ENCODE data around the gene NRTN.

NRTN gene

GRCh38 chr19:5790559-5791520 lies 14.0 kb upstream of the NRTN start, which contains the start of gene DUS3L:
Gene DUS3L, minus strand, starts transcription at chr19:5791163. Its CDS starts 22 bp downstream, at chr19:5791141.
- peak; percentile 77 for DNase-seq

DNA sequence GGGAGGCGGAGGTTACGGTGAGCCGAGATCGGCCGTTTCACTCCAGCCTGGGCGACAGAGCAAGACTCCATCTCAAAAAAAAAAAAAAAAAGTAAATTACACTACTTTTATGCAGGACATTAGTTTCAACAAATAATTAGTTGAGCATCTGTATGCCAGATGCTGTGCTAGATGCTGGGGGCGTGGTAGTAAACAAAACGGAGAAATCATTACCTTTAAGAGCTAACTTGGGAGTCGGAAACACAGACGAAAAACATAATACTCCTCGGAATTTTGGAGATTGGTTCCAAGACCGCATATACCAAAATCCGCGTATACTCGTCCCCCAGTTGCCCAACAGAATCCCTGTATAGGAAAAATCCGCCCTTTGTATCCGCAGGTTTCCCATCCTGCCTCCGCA lies 12.6 kb upstream of the NRTN start:
- DNase-seq, result no peak

DNA sequence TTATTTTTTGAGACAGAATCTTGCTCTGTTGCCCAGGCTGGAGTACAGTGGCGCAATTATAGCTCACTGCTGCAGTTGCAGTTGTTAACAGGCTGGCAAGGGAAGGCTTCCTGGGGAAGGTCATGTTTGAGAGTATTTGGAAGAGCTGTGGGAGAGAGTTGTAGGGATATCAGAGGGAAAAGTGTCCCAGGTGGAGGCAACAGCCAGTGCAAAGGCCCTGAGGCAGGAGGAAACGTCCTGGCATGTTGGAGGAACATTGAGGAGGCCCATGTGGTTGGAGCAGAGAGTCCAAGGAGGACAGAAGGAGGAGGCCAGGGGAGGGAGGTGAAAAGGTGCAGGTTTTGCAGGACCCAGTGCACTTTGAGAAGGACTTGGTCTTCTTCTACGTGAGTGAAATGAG lies 11.7 kb upstream of the NRTN start:
- DNase-seq, result no peak

DNA sequence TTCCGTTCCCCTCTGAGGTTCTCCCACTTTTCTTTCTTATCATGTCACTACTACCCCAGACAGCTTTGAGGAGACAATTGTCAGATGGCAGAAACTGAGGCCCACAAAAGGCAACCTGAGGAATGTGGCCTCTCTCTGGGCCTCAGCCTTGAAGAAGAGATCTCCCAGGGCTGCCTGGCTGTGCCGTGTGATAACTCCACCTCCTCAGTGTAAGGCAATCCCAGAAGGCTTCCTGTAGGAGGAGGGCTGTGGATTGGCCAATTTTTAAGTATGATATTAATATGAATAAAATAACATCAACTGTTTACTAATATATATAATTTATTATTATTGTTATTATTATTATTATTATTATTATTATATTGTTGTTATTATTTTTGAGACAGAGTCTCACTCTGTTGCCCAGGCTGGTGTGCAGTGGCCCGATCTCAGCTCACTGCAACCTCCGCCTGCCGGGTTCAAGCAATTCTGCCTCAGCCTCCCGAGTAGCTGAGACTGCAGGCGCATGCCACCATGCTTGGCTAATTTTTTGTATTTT lies 9.4 kb upstream of the NRTN start:
- DNase-seq, result no peak

GRCh38 chr19:5798244-5798643 lies 6.6 kb upstream of the NRTN start:
- DNase-seq, result no peak

DNA sequence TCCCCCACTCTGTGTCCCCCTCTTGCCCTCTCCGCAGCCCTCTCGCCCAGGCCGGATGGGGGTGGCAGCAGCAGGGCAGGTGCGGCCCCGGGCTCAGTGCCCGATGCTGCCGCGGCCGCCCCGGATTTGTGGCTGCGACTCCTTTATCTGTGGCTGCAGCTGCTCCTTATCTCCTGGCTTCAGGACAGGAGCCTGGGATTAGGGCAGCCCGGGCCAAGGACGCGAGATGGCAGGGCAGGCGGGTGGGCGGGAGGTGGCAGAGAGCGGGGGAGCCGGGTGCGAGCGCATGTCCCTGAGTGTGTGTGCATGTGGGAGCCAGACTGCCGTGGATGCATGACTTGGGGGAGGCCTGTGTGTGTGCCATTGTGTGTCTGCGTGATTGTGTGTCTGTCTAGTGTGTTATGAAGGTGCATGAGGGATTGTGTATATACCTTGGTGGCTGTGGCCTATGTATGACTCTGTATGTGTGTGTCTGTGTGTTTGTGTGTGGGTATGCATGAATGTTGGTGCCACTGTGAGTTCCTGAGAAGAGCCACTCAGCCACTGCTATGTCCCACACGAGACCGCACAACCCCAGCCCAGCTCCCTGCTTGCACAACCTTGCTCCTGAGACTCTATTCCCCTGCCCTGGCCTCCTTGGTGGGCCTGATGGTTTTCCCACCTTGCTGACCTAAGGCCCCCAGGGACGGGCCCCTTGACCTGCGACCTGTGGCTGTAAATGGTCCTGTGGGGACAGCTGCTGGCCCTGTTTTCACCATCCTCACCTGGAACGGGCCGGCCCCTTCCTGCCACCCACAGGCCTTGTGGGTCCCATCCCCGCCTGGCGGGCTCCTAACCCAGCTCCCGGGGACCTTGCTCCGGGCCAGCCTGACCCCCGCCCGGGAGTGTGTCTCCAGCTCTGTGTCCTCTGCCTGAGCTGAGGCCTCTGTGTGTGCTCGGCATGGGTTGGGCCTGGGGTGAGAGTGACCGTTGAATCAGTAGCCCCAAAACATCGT lies 5.3 kb upstream of the NRTN start:
- no peak for DNase-seq

GRCh38 chr19:5800361-5801270 lies 4.3 kb upstream of the NRTN start:
- DNase-seq, result no peak

DNA sequence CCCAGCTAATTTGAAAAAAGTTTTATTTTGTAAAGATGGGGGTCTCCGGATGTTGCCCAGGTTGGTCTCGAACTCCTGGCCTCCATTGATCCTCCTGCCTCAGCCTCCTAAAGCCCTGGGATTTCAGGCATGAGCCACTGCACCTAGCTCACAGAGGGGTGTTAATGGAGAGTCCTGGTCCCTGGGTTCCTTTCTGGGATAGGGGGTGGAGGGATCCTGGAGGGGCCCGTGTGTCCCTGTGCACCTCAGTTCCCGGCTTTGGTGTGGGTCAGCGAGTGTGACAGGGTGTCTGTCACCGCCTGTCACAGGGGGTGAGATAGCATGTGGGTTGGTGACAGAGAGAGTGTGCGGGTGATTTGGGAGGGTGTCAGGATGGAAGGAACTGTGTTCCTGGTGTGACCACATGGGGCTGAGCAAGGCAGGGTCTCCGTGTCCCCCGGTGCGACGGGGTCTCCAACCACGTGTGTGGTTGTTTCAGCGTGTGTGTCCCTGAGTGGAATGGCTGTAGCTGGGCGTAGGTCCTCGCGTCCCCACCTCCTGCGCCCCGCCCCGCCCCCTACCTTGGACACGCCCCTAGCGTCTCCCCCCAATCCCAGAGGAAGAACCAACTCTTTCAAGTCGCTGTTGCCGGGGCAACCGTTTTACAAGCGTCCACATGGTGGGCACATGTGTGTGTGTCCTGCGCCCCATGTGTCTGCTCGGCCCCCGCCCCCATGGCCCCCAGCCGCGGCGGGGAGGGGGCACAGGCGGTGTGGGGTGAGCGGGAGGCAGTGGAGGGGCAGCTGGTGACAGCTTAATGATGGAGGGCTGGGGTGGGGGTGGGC lies 2.9 kb upstream of the NRTN start:
- DNase-seq, result no peak

- no peak for DNase-seq
These were observed 1.5 kb upstream of the NRTN start for GRCh38 chr19:5803441-5803751.

DNA sequence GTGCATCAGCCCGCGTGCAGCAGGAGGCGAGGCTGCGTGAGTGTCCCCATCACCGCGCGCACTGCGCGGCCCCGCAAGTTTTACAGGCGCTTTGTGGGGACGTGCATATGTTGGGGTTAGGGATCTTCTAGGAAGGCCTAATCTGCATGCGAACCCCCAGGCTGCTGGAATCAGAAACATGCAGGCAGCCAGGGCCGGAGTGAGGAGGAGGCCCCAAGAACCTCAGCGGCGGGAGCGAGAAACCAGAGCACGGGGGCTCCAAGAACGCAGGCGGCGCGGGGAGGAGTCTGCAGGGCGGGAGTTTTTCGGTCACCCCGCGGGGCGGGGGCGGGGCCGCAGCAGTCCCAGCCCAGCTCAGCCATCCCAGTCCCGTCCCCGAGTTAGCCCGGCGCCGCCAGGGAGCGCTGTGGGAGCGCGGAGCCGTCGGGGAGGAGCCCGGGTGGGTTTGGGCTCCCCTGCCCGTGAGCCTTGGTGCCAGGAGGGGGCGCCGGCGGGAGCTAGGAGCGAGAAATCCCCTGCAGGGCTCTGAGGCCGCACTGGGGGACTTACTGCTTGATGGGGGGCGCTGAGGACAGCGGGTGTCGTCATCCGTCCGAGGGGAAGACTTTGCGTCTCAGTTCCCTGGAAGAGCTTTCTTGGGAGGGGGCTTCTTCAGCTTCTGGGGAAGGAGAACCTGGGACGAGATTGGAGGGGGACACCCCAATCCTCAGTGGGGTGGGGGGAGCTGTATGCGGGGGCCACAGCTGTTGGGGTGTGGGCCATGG lies 933 bp upstream of the NRTN start:
- peak; percentile 67 for DNase-seq

DNA sequence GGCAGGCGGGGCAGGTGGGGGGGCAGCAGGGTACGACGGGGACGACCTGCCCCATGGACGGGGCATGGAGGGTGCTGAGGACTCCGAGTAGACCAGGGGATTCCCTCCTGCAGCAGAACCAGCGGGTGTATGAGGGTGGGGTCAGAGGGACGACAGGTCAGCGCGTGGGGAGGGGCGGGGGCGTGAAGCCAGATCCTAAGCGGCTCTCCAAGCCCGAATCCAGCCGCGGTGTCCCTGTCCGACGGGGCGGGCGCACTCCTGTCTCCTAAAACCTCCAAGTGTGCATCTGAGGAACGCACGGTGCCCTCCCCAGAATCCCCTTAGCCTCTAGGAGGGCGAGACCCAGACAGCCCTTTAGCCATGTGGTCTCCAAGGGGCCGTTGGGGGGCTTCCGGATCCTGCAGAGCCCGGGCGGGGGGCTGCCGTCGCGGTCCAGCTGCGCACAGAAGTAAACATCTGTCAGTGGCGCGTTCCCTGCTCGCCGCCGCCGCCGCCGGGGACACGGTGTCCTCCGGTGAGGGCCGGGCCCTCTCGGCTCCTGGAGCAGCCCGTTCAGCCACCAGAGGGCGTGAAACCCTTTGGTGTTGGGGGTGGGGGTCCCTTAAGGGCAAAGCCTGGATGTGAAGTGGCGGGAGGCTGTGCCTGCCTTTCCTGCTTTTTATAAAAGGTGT lies 730 bp downstream of the NRTN start:
- peak; percentile 28 for DNase-seq

GRCh38 chr19:5806133-5806489 lies 1.2 kb downstream of the NRTN start:
- DNase-seq, result no peak

- no peak for DNase-seq
These were observed 2.0 kb downstream of the NRTN start for GRCh38 chr19:5806905-5807304.

DNA sequence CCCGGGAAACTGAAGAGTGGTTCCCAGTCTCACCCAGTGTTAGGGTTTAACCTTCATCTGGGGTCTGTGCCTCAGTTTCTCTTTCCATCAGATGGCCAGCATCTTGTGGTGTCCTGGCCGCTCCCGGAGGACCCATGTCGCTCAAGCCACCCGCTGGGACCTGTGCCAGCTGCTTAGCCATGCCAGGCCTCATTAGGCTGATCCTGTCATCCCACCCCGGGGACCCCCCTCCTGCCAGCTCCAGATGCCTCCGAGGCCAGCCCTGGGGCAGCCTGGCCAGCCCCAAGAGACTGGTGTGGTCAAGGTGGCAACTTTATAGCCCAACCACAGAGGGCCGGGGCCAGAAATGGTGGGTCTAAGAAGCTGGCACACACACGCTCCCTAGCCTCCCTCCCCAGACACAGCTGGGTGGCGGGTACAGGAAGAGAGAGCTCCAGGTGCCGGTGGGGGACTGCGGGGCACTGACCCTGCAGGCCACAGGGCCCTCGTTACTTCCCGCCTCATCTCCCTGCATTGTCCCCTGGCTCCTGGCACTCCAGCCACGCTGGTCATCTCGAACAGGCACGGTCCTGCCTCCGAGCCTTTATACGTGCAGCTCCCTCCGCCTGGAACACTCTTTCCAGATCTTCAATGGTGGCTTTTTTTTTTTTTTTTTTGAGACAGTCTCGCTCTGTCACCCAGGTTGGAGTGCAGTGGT lies 3.4 kb downstream of the NRTN start:
- DNase-seq, result no peak

DNA sequence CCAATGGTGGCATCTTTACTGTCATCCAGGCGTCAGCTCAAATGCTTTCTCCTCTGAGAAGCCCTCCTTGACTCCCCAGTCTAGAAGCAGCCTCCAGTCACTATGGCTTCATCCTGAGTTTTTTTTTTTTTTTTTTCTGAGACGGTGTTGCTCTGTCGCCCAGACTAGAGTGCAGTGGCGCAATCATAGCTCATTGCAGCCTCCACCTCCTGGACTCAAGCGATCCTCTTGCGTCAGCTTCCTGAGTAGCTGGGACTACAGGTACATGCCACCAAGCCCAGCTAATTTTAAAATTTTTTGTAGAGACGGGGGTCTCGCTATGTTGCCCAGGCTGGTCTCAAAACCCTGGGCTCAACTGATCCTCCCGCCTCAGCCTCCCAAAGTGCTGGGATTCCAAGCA lies 4.2 kb downstream of the NRTN start:
- no peak for DNase-seq

- DNase-seq, result no peak
These were observed 4.6 kb downstream of the NRTN start for GRCh38 chr19:5809469-5809868.

DNA sequence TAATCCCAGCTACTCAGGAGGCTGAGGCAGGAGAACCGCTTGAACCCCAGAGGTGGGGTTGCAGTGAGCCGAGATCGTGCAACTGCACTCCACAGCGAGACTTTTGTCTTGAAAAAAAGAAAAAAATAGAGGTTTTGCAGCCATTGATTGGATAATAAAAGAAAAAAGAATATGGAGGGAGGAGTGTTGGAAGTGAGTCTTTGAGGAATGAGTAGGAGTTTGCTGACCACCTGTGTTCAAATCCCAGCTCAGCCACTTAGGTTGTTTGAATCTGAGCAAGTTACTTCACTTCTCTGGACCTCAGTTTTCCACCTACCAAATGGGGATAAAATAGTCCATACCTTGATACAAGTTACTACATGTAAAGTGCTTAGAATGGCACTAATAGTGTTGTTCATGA lies 6.2 kb downstream of the NRTN start:
- DNase-seq, result no peak

DNA sequence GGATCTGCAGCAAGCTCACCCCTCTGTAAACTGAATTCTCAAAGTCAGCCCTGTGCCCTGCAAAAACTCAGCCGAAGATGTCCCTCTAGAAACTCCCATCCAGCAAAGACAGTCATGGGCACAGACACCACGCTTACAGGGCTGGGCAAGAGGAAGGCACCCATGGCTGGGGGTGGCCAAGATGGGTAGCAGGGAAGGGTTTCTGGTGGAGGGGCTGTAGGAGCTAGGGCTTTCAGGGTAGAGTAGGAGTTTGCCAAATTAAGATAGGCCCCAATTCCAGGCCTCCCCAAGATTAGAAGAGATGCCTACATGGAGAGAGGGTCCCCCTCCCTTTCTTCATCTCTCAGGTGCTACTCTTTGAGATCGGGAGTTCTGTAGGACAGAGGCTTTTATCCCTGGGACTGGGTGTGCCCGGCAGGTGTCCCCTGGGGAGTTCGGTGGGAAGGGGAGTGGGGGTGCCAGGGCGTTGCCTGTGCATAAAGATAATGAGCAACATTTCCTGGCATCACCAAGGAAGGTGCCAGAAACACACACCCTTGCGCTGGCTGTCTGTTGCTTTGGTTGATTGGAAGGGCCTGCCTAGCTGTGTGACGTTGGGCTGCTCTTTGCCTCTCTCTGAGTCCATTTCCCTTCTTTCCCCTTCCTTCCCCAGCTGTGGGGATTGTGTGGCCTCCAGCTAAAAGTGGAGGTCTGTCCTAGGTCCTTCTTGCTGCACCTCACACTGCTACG lies 9.4 kb downstream of the NRTN start:
- DNase-seq, result no peak

DNA sequence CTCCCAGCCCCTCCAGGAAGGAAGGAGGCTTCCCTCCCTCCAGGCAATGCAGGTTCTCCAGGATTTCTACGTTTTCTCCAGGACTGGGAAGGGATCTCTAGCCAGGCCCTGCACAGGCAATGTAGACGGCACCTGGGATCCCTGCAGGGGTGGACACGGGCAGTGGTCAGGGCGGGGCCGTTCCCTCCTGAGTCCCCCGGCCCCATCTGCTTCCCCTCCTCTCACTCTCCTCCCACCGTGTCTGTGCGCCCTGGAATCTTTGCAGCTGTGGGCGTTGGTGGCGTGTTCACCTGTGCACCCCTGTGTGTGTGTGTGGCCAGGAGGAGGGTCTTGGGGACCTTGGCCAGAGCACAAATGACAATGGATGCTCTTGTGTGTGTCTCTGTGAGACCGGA lies 10.0 kb downstream of the NRTN start:
- no peak for DNase-seq
